Stimulated activated CD8-positive, alpha-beta memory T cell treated with anti-CD3 and anti-CD28 coated beads, Interleukin-7, amount 100 ng/mL, for 4 hours (primary cell): ENCODE data around the gene ADGRE3.
"Not testable (repeated sequence)": the region's sequence is repeated elsewhere in the genome, so short reads cannot be mapped to it uniquely, and the experiment has no call there.

Experiments used
- DNase-seq, 2 donors: peaks; one replicate each; pipeline ENCODE4 v3.0.0-alpha.2; 2020; ENCODE audit warnings: low read depth in 2 of 2

The ADGRE3 gene

DNA sequence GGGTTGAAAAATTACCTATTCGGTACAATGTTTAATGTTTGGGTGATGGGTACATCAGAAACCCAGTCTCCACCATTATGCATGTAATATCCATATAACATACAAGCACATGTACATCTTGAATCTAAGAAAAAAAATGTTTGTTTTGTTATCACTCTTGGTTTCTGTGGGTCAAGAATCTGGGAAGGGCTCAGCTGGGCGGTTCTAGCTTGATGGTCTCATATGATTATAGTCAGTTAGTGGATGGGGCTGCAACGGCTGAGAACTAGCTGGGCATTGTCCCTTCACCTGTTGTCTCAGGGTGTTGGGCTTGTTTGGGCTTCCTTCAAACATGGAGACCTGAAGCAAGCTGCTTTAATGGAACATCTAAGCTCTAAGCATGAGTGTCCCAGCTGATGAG is 4.7 kb downstream of the ADGRE3 start:
- no peak for DNase-seq

DNA sequence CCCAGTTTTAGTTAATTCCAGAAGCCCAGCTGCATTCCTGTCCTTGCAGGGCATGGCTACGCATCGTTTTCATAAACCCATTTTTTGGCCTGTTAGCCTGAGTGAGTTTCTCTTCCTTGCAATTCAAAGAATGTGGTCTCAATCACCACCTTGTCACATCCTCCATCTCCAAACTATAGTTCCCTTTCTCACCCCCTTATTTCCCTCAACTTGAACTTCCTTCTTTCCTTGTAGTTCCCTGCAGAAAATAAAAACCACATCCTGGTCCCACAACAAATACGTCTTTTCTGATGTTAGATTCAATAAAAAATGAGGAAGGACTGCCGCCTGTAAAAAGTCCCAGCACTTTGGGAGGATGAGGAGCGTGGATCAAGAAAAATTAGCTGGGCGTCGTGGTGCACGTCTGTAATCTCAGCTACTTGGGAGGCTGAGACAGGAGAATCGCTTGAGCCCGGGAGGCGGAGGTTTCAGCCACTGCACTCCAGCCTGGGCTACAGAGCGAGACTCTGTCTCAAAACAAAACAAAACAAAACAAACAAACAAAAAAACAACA is 13.2 kb downstream of the ADGRE3 start:
- DNase-seq = no peak

DNA sequence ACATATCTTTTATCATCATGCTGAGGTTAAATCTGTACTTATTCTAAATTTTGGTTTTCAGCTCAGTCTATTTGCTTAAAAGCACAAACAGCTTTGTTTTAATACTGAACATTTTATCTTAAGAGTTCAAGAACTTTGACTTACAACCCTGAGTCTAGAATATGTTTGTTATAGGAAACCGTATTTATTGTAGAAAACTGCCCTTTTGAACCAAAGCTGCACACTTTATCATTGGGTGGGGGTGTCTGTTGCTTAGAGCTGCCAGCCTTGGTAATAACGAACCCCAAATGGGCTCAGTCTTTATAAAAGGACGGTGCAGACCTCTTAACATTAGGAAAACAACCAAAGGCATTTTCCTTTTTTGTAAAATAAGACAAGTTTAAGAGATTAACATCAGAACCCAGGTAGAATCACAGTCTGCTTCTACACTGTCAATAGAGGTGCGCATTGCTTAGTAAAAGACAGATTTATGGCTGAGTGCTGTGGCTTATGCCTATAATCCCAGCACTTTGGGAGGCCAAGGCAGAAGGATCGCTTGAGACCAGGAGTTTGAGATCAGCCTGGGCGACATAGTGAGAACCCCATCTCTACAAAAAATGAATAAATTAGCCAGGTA is 14.7 kb downstream of the ADGRE3 start:
- no peak for DNase-seq

DNA sequence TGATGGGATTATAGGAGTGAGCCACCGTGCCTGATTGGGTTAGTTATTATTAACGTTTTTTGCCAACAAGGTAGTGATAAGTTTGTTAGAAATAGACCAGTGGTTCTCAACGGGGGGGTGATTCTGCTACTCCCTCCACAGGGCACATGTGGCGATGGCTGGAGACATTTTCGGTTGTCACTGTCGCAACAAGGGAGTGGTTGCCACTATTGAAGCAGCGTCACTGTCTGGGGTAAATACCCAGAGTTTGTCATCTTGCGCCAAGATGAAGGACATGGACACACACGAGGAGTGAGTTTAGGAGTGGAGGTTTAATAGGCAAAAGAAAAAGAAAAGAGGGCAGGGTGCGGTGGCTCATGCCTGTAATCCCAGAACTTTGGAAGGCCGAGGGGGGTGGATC is 18.9 kb downstream of the ADGRE3 start:
- DNase-seq = no peak

DNA sequence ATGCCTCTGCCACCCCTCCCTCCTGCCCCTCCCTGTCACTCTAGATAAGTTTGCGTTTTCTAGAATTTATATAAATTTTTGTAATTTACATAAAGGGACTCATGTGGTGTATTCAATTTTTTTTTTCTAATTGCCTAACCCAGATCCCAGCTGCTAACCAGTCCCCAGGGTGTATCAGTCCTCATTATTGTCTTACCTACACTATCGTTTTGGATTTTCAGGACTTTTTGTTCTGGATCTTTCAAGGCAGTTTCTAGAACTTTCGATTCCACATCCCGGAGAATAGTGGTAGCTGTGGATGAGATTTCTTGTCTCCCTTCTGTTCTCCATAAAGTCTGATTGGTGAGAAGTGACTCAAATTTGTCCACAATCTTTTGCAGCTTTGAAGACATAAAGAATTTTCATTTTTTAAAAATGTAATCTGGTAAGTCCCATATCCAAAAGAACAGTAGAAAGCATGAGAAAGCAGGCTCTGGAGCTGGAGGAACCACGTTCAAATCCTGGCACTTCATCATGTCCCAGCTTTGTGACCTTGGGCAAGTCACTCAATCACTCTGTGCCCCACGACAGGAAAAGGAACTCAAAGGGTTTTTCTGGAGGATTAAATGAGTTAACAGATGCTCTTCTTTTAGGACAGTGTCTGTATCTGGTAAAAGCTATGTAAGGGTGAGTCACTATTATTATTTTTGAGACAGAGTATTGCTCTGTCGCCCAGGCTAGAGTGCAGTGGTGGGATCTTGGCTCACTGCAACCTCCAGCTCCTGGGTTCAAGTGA is 19.7 kb downstream of the ADGRE3 start:
- no peak for DNase-seq

DNA sequence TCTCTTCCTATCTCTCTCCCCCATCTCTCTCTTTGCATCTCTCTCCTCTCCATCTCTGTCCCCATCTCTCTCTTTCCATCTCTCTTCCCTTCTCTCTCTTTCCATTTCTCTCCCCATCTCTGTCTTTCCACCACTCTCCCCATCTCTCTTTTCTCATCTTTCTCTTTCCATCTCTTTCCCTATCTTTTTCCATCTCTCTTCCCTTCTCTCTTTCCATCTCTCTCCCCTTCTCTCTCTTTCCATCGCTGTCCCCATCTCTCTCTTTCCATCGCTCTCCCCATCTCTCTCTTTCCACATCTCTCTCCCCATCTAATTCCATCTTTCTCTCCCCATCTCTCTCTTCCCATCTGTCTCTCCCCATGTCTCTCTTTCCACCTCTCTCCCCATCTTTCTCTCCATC is 24.5 kb downstream of the ADGRE3 start:
- no peak for DNase-seq

DNA sequence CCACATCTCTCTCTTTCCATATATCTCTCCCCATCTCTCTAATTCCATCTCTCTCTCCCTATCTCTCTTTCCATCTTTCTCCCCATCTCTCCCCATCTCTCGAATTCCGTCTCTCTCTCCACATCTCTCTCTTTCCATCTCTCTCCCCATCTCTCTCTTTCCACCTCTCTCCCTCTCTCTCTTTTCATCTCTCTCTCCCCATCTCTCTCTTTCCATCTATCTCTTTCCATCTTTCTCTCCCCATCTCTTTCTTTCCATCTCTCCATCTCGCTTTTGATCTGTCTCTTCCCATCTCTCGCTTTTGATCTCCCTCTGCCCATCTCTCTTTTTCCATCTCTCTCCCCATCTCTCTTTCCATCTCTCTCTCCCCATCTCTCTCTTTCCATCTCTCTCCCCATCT is 25.6 kb downstream of the ADGRE3 start:
- no peak for DNase-seq

DNA sequence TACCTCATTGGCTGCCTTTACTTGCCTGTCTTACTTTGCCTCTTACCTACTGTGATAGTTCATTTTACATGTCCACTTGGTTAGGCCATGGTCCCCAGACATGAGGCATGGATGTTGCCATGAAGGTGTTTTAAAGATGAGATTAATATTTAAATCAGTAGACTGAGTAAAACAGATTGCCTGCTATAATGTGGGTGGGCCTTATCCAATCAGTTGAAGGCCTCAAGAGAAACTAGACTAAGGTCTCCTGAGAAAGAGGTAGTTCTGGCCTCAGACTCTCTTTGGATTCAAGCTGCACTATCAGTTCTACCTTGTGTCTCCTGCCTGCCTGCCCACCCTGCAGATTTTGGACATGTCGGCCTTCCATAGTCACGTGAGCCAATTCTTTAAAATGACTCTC is 26.1 kb downstream of the ADGRE3 start:
- DNase-seq = no peak

DNA sequence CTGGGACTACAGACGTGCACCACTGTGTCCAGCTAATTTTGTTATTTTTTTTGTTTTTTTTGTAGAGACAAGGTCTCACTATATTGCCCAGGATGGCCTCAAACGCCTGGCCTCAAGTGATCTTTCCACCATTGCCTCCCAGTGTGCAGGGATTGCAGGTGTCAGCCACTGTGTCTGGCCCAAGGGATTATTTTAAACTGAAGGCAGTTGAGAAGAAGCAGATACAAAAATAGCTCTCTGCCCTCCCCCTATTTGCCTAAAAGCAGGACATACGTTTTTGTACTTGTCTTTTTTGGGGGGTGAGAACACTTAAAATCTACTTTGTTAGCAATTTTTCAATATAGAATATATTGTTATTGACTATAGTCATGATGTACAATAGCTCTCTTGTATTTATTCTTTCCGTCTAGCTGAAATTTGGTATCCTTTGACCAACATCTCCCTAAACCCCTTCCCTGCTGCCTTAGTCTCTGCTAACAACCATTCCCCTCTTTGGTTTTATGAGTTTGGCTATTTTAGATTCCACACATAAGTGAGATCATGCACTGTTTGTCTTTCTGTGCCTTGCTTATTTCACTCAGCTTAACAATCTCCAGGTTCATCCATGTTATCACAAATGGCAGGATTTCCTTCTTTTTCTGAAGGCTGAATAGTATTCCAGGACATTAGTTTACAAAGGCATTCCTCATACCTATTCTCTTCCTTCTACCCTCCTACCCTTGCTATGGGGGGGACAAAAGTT is 34.9 kb downstream of the ADGRE3 start:
- no peak for DNase-seq

DNA sequence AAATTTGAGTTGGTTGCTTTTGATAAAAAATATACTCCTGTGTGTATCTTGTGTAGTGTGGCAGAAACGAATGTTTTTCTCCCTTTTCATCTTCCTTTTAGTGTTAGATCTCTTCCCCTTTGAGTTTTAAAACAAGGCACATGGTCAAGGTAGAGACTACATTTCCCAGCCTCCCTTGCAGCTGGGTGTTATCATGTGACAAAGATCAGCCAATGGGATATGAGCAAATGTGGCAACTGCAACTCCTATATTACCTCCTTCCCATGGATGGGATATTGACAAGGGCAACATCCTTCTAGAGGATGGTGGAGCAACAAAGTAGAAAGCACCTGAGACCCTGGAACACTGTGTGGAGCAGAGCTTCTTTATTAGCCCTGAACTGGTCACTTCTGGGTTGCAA is 42.4 kb downstream of the ADGRE3 start:
- no peak for DNase-seq

DNA sequence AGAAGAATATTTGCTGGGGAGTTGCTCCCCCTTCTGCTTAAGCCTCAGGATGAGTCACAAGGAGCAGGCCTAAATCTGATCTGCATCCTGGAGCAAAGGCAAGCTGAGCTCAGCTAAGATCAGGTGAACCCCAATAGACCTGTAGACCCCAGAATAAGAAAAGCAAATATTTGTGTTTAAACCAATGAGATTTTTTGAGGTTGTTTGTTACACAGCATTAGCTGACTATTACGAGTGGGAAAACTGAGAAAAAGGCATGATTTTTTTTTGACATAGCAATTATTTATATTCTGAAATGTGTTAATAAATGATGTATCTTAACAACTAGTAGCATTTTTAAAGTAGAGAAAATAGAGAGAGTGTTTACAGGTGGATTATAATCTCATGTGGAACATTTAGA is 45.1 kb downstream of the ADGRE3 start:
- DNase-seq = no peak

DNA sequence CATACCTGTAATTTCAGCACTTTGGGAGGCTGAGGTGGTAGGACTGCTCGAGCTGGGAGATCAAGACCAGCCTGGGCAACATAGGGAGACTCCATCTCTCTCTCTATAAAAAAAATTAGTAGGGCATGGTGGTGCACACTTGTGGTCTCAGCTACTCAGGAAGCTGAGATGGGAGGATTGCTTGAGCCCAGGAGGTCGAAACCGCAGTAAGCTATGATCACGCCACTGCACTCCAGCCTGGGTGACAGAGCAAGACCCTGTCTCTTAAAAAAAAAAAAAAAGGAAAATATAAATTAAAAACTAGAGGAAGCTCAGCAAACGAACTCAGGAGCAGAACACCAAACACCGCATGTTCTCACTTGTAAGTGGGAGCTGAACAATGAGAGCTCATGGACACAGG is 50.2 kb downstream of the ADGRE3 start:
- not testable (repeated sequence) for DNase-seq

DNA sequence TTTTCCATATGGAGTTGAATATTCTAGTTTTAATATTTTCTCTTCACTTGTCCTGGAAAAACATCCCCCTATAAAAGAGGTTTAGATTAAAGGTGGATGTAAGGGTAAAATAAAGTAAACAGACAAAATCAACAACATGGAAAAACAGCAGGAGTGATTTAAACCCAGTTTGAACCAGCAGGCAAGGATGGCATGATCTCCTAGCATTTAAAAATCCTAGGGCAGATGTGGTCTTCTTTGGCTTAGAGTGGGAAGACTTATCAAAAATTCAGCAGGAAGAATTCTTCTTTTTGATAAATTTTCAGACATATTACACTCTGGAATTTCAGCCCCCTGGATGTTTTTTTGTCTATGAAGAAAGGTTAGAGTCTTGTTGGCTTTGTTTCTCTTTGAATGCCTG is 55.2 kb downstream of the ADGRE3 start:
- DNase-seq = no peak

DNA sequence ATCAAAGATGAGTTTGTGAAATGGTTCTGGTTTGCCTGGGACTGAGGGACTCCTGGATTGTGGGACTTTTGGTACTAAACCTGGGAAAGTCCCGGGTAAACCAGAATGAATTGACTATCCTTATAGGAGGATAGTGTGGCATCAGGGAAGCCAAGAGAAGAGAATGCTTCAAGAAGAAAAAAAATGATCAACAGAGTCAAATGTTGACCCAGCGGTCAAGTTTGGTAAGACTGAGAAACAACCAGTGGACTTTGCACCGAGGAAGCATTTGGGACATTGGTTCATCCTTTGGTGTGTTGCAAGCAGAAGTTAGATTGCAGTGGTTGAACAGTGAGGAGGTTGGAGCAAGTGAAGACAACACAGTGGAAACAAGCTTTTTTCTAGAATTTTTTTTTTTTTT is 58.2 kb downstream of the ADGRE3 start:
- DNase-seq = no peak

DNA sequence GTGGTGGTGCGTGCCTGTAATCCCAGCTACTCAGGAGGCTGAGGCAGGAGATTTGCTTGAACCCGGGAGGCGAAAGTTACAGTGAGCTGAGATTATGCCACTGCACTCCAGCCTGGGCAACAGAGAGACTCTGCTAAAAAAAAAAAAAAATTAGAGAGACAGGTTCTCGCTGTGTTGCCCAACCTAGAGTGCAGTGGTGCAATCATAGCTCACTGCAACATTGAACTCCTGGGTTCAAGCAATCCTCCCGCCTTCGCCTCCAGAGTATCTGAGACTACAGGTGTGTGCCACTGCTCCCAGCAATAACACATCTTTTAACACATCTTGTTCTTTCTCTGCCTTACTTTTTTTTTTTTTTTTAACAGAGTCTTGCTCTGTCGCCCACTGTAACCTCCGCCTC is 59.0 kb downstream of the ADGRE3 start:
- no peak for DNase-seq

DNA sequence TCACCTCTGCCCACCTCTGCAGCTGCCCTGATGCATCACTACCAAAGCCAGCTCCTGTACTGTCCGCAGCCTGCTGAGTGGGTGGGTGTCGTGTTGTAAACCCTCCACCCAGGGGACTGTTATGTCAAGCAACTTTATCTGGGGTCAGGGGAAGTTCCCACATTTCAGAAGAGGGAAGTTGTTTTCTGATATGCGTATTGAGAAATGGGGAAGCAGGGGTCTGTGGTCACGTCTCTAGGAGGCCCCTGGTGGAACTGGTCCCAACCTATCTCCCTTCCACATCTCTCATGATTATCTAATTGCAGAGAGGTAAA is 60.6 kb downstream of the ADGRE3 start:
- no peak for DNase-seq

DNA sequence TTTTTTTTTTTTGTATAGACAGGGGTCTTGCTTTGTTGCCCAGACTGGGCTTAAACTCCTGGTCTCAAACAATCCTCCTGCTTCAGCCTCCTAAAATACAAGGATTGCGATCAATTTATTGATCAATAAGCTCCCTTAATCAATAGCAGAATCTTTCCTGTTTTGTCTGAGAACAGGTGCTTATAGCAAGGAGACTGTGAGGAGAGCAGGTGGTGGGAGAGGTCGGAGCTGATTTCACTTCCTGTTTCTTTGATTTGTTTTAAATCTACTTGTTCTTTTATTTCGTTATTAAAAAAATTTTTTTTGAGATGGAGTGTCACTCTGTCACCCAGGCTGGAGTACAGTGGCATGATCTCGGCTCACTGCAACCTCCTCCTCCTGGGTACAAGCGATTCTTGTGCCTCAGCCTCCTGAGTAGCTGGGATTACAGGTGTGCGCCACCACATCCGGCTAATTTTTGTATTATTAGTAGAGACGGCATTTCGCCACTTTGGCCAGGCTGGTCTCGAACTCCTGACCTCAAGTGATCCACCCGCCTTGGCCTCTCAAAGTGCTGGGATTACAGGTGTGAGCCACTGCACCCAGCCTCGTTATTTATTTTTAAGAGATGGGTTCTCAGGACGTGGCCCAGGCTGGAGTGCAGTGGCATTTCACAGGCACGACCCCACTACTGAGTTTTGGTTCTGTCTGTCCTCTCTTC is 61.1 kb downstream of the ADGRE3 start:
- DNase-seq = not testable (repeated sequence)

DNA sequence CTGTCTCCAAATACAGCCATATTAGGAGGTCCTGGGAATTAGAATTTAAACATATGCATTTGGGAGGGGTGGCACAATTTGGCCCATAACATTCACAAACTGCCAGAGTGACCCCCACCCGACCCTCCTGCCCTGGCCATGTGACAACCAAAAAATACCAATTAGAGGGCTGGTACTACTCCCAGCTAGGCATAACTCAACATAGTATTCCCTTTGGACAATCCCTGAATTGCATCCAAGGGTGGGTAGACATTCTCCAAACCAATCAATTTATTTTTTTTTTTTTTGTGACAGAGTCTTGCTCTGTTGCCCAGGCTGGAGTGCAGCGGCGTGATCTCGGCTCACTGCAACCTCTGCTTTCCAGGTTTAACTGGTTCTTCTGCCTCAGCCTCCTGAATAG is 62.0 kb downstream of the ADGRE3 start:
- DNase-seq = no peak

DNA sequence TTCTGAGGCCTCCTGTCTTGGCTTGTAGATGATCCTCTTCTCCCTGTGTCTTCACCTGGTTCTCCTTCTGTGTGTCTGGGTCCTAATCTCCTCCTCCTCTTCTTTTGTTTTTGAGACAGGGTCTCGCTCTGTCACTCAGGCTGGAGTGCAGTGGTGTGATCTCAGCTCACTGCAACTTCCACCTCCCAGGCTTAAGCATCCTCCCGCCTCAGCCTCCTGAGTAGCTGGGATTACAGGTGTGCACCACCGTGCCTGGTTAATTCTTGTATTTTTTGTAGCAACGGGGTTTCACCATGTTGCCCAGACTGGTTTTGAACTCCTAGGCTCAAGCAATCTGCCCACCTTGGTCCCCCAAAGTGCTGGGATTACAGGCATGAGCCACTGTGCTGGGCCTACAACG is 62.4 kb downstream of the ADGRE3 start:
- not testable (repeated sequence) for DNase-seq

DNA sequence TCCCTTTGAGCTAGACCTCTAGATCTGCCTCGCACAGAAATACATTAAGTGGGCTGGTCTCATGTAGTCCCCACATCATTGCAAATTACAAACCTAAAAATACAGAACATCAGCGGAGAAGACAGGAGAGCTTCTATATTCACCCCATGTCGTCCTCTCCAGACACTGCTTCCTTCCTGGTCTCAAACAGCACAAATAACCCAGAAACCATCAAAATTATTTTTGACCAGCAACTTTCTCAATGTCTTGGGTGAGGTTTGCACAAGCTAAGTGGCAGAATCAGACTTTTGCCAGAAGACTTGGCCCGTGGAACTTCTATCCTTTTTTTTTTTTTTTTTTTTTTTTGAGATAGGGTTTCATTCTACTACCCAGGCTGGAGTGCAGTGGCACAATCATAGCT is 63.6 kb downstream of the ADGRE3 start:
- no peak for DNase-seq

DNA sequence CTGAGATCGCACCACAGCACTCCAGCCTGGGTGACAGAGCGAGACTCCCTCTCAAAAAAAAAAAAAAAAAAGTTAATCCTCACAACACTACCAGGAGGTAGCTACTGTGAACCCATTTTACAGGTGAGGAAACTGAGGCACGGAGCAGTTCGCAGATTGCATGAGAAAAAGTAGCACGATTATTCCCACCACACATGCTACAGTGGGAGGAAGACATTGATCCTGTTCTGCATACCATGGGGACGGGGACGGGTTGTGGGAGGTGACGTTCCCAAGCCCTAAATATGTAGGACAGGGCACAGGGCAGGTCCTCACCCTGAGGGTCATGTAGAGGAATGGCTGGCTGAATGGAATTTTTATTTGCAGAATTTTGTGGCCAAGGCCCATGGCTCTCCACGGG is 68.0 kb downstream of the ADGRE3 start:
- no peak for DNase-seq

DNA sequence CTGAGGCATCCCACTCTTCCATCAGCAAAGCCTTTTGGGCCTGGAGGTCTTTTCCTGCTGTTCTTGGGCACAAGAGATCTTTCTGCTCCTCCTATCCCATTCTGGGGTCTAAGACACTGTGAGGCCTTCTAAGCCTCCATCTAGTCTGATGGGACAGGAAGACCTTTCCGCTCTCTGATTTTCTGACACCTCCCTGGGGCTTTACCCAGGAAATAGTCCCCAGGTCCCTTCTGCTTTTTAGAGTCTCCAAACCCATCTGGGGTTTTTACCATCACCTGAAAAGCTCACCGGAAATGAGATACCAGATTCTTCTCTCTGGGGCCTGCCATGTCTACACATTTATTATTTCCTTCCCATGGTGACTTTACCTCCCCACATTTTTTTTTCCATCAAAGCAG is 70.7 kb downstream of the ADGRE3 start:
- no peak for DNase-seq
